Activated naive CD8-positive, alpha-beta T cell (primary cell): ENCODE measurements around the gene NQO1.

Source experiments
- H3K27ac Mint-ChIP-seq: one replicate; pipeline ENCODE4 v1.8.0; 2021; ENCODE audit warnings: mixed read lengths
- H3K27me3 Mint-ChIP-seq: one replicate; pipeline ENCODE4 v1.8.0; 2021; ENCODE audit warnings: mixed read lengths
- H3K36me3 Mint-ChIP-seq: one replicate; pipeline ENCODE4 v1.8.0; 2021; ENCODE audit warnings: mixed read lengths
- H3K4me1 Mint-ChIP-seq: one replicate; pipeline ENCODE4 v1.8.0; 2021; ENCODE audit warnings: low read depth, mixed read lengths
- H3K4me3 Mint-ChIP-seq: one replicate; pipeline ENCODE4 v1.8.0; 2021; ENCODE audit warnings: mild to moderate bottlenecking, mixed read lengths
- H3K9me3 Mint-ChIP-seq: one replicate; pipeline ENCODE4 v1.8.0; 2021; ENCODE audit warnings: low read depth, mixed read lengths

NQO1 gene

DNA sequence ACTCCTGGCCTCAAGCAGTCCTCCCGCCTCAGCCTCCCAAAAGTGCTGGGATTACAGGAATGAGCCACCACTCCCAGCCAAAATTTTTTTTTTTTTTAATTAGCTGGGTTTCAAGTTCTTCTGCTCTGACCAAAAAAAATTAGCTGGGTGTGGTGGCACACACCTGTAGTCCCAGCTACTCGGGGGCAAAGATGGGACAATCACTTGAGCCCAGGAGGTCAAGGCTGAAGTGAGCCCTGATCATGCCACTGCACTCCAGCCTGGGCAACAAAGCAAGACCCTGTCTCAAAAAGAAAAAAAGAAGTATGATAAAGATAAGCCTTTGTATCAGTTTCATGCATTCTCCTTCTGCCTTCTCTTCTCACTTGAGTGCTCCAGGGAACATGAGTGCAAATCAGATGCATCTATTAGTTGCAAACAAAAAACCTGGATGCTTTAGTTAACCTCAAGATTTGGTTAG, 1.9 kb downstream of the NQO1 start:
- H3K4me3 Mint-ChIP-seq = no peak overlapping the region

DNA sequence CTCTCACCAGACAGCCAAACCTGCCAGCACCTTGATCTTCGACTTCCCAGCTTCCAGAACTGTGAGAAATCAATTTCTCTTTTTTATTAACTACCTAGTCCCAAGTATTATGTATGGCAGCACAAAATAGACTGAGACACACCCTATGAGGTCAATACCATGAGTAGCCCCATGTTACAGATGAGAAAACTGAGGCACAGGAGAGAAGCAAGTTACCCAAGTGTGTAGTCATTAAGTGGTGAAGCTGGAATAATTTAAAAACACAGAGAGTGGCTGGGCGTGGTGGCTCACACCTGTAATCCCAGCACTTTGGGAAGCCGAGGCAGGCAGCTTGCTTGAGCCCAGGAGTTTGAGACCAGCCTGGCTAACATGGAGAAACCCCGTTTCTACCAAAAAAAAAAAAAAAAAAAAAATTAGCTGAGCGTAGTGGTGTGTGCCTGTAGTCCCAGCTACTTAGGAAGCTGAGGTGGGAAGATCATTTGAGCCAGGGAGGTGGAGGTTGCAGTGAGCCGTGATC, 4.9 kb downstream of the NQO1 start:
- H3K4me1 Mint-ChIP-seq = peaks cover 12% of the 10 kb centered on the region
- H3K27me3 Mint-ChIP-seq = no peaks in the 10 kb centered on the region
- H3K4me3 Mint-ChIP-seq = no peak overlapping the region
- no peaks in the 10 kb centered on the region for H3K9me3 Mint-ChIP-seq
- H3K27ac Mint-ChIP-seq = no peak overlapping the region
- peaks cover 3% of the 10 kb centered on the region for H3K36me3 Mint-ChIP-seq

More for the DNA sequence above, 1.9 kb downstream of the NQO1 start:
- Mint-ChIP-seq H3K9me3 (no peaks in the 10 kb centered on the region), H3K27me3 (no peaks in the 10 kb centered on the region), H3K27ac (peak overlapping the region; percentile 64), H3K4me1 (peaks cover 21% of the 10 kb centered on the region), H3K36me3 (no peaks in the 10 kb centered on the region)

DNA sequence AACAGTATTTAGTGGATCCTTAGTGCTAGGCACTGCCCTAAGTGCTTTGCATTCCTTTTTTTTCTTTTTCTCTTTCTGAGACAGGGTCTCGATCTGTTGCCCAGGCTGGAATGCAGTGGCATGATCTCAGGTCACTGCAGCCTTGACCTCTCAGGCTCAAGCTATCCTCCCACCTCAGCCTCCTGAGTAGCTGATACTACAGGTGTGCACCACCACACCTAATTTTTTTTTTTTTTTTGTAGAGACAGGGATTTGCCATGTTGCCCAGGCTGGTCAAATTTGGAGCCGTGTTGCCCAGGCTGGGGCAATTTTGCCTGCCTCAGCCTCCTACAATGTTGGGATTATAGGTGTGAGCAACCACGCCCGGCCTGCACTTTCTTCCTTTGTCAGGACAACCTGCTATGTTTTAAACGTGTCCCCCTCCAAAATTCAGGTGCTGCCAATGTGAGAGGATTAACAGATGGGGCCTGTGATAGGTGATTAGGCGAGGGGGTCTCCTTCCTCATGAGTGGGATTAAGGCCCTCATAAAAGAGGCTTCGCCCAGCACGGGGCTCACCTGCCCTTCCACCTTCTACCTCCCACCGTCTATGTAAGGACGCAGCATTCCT, 5.4 kb downstream of the NQO1 start:
- H3K9me3 Mint-ChIP-seq = no peaks in the 10 kb centered on the region
- no peak overlapping the region for H3K4me3 Mint-ChIP-seq

DNA sequence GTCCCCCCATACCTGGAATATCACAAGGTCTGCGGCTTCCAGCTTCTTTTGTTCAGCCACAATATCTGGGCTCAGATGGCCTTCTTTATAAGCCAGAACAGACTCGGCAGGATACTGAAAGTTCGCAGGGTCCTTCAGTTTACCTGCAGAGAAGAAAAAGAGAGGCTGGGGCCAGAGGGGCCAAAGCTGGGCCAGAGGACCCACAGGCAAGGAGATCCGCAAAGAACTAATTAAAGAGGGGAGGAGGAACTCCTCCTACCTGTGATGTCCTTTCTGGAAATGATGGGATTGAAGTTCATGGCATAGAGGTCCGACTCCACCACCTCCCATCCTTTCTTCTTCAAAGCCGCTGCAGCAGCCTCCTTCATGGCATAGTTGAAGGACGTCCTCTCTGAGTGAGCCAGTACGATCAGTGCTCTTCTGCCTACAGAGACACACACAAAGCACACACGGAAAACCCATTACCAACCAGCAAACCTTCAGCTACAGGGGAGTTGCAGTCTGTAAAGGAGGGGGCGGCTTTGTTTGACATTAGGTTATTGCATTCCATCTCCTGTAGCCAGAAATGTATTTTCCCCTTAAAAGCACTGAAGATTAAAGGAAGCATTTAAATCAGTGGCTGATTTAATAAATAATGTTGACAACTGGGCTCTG, 8.1 kb downstream of the NQO1 start:
- Mint-ChIP-seq H3K4me1 (peaks cover 1% of the 10 kb centered on the region), H3K27me3 (no peaks in the 10 kb centered on the region), H3K36me3 (peaks cover 3% of the 10 kb centered on the region), H3K4me3 (no peak overlapping the region), H3K9me3 (no peaks in the 10 kb centered on the region), H3K27ac (no peak overlapping the region)

More for the DNA sequence above, 5.4 kb downstream of the NQO1 start:
- Mint-ChIP-seq H3K4me1 (peaks cover 7% of the 10 kb centered on the region), H3K27ac (no peak overlapping the region), H3K27me3 (no peaks in the 10 kb centered on the region), H3K36me3 (peaks cover 3% of the 10 kb centered on the region)

DNA sequence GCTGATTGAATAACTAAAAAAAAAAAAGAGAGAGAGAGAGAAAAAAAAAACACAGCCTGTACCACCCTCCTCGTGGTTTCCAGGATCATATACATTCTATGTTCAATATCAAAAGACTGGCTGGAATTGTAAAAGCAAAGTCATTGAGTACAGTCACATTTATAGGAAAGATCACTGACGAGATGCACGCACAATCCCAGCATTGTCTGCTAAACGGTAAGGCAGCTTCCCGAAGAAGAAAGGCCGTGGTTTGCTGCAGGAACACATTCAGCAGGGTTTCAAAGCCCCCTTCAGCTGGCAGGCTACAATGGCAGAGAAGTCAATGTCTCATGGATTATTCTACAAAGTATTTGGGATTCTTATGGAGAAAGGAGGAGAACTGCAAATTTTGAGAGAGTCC, 9.3 kb downstream of the NQO1 start:
- H3K9me3 Mint-ChIP-seq = no peaks in the 10 kb centered on the region
- H3K4me1 Mint-ChIP-seq = no peaks in the 10 kb centered on the region
- H3K36me3 Mint-ChIP-seq = peaks cover 3% of the 10 kb centered on the region
- no peak overlapping the region for H3K4me3 Mint-ChIP-seq
- H3K27ac Mint-ChIP-seq = no peak overlapping the region
- H3K27me3 Mint-ChIP-seq = no peaks in the 10 kb centered on the region

DNA sequence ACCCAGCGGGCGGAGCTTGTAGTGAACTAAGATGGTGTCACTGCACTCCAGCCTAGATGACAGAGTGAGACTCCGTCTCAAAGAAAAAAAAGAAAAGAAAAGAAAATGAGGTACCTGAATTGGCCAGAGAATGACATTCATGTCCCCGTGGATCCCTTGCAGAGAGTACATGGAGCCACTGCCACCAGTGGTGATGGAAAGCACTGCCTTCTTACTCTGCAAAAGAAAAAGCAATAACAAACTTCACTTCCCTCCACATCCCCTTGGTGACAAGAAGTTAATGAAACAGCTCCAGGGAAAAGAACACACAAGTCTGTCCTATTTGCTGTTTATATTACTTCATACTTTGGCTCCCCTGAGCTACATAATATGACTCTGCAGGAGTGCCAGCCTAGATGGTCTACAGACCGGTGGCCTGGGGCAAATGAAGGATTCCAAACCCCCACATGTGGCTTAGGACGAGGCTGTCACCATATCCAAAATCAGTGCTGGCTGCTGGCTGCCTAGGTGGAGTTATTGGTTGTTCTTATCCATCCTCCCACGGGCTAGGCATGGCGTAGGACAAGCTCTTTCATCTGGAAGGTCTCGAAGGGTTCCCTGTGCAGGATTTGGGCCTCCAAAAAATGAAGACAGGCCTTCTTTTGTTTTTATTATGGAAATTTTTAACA, 13.3 kb downstream of the NQO1 start:
- no peak overlapping the region for H3K4me3 Mint-ChIP-seq
- no peak overlapping the region for H3K27ac Mint-ChIP-seq
- no peaks in the 10 kb centered on the region for H3K27me3 Mint-ChIP-seq
- H3K9me3 Mint-ChIP-seq = no peaks in the 10 kb centered on the region
- H3K4me1 Mint-ChIP-seq = peaks cover 4% of the 10 kb centered on the region
- peaks cover 3% of the 10 kb centered on the region for H3K36me3 Mint-ChIP-seq

DNA sequence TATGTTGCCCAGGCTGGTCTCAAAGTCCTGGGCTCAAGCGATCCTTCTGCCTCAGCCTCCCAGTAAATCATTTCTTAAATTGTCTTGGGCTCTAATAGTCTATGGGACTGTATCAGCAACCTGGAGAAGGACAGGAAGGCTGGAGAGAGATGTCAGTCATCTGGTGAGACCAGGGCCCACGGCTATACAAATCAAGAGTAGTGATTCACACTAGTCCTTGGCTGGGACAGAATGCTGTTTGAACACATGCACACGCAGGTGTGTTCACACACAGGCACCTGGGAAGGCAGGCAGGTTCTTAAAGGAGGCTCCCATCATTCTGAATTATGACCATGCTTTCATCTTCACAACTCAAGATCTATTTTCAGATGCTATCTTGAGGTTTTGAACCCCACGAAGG, 14.1 kb downstream of the NQO1 start:
- no peak overlapping the region for H3K27ac Mint-ChIP-seq
- no peaks in the 10 kb centered on the region for H3K27me3 Mint-ChIP-seq
- no peak overlapping the region for H3K4me3 Mint-ChIP-seq

DNA sequence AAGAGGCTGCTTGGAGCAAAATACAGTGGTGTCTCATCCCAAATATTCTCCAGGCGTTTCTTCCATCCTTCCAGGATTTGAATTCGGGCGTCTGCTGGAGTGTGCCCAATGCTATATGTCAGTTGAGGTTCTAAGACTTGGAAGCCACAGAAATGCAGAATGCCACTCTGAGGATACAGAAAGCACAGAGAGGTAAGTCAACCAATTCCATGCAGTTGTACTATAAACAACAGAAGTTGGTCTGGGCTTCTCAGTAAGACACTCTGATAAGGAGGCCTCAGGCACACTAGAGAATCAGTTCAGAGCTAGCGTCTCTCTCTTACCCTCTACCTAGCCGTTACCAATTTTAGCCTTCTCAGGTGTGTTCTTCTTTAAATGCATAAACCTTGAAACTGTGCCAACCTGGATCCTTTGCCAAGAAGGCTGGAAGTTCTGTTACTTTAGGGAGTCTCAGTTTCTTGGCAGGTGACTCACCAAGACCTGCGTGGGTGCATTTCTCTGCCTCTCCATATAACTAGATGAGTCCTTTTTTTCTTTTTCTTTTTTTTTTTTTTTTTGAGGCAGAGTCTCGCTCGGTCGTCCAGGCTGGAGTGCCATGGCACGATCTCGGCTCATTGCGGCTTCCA, 15.1 kb downstream of the NQO1 start:
- H3K4me3 Mint-ChIP-seq = no peak overlapping the region
- no peaks in the 10 kb centered on the region for H3K9me3 Mint-ChIP-seq
- peaks cover 6% of the 10 kb centered on the region for H3K4me1 Mint-ChIP-seq
- no peaks in the 10 kb centered on the region for H3K36me3 Mint-ChIP-seq
- H3K27me3 Mint-ChIP-seq = no peaks in the 10 kb centered on the region
- H3K27ac Mint-ChIP-seq = no peak overlapping the region

More for the DNA sequence above, 14.1 kb downstream of the NQO1 start:
- H3K36me3 Mint-ChIP-seq = peaks cover 3% of the 10 kb centered on the region
- peaks cover 6% of the 10 kb centered on the region for H3K4me1 Mint-ChIP-seq
- no peaks in the 10 kb centered on the region for H3K9me3 Mint-ChIP-seq

DNA sequence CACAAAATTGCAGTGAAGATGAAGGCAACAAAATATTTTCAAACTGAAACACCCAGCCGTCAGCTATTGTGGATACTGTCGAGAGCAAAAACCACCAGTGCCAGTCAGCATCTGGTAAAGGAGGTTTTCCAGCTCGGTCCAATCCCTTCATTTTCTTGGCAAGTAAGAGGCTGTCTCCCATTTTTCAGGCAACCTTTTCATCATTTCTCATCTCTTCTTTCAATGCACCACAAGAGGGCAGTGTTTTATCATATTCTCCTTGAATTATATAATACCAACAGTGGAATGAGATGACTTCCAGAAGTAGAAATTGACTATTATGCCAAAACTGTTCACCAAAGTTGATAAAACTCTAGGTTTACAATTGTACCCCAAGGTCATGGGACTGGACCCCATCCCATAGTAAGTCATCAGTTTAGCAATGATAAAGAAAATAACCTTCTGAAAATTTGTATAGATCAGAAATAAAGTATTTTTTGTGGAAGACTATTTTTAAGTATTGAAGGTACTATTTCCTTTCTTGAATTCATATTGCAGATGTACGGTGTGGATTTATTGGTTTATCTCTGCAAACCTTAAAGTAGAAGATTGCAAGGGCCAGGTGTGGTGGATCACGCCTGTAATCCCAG, 16.8 kb downstream of the NQO1 start:
- Mint-ChIP-seq H3K9me3 (no peaks in the 10 kb centered on the region), H3K27me3 (no peaks in the 10 kb centered on the region), H3K36me3 (no peaks in the 10 kb centered on the region), H3K4me1 (peaks cover 6% of the 10 kb centered on the region), H3K27ac (no peak overlapping the region), H3K4me3 (no peak overlapping the region)

DNA sequence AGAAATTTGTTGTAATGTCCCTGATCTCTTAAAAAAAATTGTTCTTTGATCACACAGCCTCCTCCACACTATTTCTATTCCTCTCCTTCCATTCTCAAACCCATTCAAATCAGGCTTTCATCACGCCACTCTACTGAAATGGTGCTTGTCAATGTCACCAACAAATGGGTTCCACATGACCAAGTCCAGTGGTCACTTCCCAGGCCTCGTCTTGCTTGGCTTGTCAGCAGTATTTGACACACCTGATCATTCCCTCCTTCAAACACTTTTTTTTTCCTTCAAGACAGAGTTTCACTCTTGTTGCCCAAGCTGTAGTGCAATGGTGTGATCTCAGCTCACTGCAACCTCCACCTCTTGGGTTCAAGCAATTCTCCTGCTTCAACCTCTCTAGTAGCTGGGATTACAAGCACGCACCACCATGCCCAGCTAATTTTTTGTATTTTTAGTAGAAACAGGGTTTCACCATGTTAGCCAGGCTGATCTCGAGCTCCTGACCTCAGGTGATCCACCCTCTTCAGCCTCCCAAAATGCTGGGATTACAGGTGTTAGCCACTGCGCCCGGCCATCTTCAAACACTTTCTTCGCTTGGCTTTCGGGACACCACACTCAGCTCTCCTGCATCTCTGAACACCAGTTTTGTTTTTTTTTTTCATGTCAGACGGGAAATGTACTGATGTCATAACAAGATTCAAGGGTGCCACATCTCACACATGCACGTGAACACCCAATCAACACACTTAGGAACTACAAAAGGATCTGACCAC, 18.3 kb downstream of the NQO1 start:
- peak overlapping the region; percentile 36 for H3K27ac Mint-ChIP-seq
- H3K27me3 Mint-ChIP-seq = no peaks in the 10 kb centered on the region
- no peaks in the 10 kb centered on the region for H3K9me3 Mint-ChIP-seq
- no peaks in the 10 kb centered on the region for H3K36me3 Mint-ChIP-seq
- no peak overlapping the region for H3K4me3 Mint-ChIP-seq
- H3K4me1 Mint-ChIP-seq = peaks cover 6% of the 10 kb centered on the region

DNA sequence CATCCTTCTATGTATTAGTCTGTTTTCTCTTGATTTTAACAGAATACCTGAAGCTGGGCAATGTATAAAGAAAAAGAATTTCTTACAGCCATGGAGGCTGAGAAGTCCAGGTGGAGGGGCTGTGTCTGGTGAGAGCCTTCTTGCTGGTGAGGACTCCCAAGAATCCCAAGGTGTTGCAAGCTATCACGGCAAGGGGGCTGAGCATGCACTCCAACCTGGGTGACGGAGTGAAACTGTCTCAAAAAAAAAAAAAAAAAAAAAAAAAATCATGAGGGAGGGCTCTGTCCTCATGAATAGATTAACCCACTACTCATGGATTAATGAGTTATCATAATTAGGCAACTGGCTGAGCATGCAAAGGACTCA, 19.4 kb downstream of the NQO1 start:
- Mint-ChIP-seq H3K9me3 (no peaks in the 10 kb centered on the region), H3K27me3 (no peaks in the 10 kb centered on the region), H3K27ac (peak overlapping the region; percentile 4), H3K4me1 (peaks cover 6% of the 10 kb centered on the region), H3K36me3 (no peaks in the 10 kb centered on the region), H3K4me3 (no peak overlapping the region)

DNA sequence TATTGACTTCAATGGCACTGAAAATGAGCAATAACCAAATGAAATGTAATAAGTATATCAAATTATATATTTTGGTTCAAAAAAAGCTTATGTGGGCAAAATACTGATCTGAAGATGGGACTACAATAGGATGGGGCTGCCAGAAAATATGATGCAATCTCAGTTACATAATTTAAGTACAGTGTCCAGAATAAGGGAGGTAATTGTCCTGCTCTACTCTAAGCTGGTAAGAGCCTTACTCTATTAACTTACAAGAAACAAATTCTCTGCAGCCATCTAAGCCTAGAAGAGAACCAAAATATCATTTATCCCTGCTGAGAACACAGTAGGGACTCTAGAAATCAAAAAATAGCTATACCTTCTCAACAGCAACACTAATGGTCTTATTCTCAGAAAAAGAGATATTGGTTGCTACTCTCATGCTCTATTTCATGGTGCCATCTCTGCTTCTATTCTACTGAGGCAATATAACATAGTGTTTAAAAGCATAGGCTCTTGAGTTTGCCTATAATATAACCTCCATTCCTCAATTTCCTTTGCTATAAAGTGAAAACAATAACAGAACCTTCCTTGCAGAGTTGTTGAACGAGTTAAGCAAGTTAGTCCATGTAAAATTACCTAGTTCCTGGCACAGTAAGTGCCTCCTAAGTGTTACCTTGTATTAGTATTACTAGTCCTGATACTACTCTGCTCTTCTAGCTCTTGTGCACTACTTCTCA, 19.9 kb downstream of the NQO1 start:
- Mint-ChIP-seq H3K36me3 (no peaks in the 10 kb centered on the region), H3K4me3 (no peak overlapping the region), H3K9me3 (no peaks in the 10 kb centered on the region), H3K4me1 (peaks cover 6% of the 10 kb centered on the region), H3K27me3 (no peaks in the 10 kb centered on the region), H3K27ac (peak overlapping the region; percentile 4)

DNA sequence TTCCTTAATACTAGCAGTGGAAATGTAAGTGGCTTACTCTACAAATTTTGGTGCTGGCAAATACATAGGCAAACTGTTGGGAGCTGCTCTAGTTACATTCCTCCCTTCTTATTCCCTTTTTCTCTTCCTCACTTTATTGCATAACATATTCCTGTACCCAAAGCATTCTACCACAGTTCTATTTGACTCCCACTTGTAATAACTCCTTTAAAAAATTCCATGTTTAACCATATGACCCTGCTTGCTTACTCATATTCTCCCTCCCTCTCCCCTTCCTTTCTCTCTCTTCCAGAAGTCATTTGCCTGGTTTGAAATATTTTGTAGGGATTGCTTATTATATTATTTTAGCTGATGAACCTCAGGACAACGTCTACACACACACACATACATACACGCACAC, 22.7 kb downstream of the NQO1 start:
- Mint-ChIP-seq H3K9me3 (no peaks in the 10 kb centered on the region), H3K36me3 (no peaks in the 10 kb centered on the region), H3K27ac (no peak overlapping the region), H3K4me1 (peaks cover 2% of the 10 kb centered on the region), H3K4me3 (no peak overlapping the region), H3K27me3 (no peaks in the 10 kb centered on the region)

DNA sequence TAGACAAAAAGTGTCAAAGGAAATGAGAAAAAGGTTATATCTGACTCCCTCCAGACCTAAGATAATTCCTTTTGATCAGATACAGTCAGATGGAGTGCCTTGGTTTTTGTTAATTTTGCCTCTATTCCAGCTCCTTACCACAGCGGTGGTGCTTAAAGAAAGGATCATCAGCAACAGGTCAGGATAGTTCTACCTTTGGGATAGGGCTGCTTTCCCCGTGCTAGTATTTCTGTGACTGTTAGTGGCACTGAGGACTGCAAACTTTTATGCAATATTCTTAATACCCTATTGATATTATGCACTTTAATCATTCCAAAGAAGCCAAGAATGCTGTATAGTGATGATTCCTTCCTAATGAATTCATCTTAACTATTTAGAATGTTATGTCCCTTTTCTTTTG, 24.5 kb downstream of the NQO1 start:
- Mint-ChIP-seq H3K36me3 (no peaks in the 10 kb centered on the region), H3K27ac (no peak overlapping the region), H3K4me3 (no peak overlapping the region), H3K27me3 (no peaks in the 10 kb centered on the region), H3K9me3 (no peaks in the 10 kb centered on the region), H3K4me1 (no peaks in the 10 kb centered on the region)
